Gastrocnemius medialis (tissue), 4 donors: ENCODE results near the gene DDX1.

Experiments
- POLR2A ChIP-seq, 2 donors: fragments of 450-650 bp; IDR thresholded peaks; one replicate each; pipeline ENCODE4 v1.6.1; 2017; ENCODE audit warnings: antibody characterized with exemption in 2 of 2, mild to moderate bottlenecking in 2 of 2, moderate library complexity in 2 of 2
- TF ChIP-seq, protein P1 (sequence below), 5 experiments: fragments of 450-650 bp in 3 of 5; fragments of 200-600 bp in 2 of 5; sonication (generic) in 2 of 5; IDR thresholded peaks in 4 of 5; conservative IDR thresholded peaks in 1 of 5; 1 replicate in 4 of 5; 2 replicates in 1 of 5; pipeline ENCODE4 v1.5.1; 2016 to 2019; ENCODE audit warnings: antibody characterized with exemption in 5 of 5, mild to moderate bottlenecking in 3 of 5, moderate library complexity in 3 of 5

DNA sequence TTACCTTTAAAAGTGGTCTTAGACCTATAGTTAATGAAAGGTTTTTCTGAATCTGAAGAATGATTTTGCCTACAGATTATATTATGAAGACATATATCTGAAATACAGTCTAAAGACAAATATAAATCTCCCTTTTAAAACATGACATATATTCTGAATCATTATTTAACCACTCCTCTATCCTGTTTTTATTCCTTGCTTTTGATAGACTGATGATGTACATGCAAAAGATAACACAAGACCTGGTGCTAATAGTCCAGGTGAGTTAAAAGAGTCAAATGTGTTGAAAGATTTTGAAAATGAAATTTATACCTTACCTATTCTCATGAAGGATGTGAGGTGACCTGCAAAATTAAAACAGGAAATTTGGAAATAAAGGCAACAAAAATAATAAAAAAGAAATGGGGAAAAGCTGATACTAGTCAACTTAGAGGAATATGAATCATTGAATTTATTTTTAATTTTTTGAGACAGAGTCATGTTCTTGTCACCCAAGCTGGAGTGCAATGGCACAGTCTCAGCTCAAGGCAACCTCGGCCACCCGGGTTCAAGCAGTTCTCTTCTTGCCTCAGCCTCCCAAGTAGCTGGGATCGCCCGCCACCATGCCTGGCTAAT lies 29.3 kb downstream of the DDX1 start:
- TF ChIP-seq, protein P1, sequence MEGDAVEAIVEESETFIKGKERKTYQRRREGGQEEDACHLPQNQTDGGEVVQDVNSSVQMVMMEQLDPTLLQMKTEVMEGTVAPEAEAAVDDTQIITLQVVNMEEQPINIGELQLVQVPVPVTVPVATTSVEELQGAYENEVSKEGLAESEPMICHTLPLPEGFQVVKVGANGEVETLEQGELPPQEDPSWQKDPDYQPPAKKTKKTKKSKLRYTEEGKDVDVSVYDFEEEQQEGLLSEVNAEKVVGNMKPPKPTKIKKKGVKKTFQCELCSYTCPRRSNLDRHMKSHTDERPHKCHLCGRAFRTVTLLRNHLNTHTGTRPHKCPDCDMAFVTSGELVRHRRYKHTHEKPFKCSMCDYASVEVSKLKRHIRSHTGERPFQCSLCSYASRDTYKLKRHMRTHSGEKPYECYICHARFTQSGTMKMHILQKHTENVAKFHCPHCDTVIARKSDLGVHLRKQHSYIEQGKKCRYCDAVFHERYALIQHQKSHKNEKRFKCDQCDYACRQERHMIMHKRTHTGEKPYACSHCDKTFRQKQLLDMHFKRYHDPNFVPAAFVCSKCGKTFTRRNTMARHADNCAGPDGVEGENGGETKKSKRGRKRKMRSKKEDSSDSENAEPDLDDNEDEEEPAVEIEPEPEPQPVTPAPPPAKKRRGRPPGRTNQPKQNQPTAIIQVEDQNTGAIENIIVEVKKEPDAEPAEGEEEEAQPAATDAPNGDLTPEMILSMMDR (IDR thresholded peaks at IDR 0.05 in 4 of 5, conservative IDR thresholded peaks at IDR 0.05 in 1 of 5): no peak
- TF ChIP-seq POLR2A (IDR thresholded peaks at IDR 0.05): no peak
